Spleen (tissue), 11 donors: Measurements from ENCODE around the gene CXCR6. TPM values are rescaled to one million over a fixed set of nuclear protein-coding genes. Genes with fewer than 3 reads are reported as not detected.

Source experiments
- DNase-seq: peaks from one replicate; pipeline ENCODE4 v3.0.0-alpha.2; 2020
- H3K27ac ChIP-seq, 8 donors: fragments of 200-600 bp; sonication (generic) in 7 of 8; 1 replicate in 4 of 8; 2 replicates in 4 of 8; pipeline versions ENCODE4 v1.5.0 to v1.8.0; 2016 to 2021; ENCODE audit warnings: inconsistent platforms in 4 of 8, mild to moderate bottlenecking in 4 of 8, moderate library complexity in 1 of 8
- H3K27me3 ChIP-seq, 7 donors: fragments of 200-600 bp; sonication (generic) in 6 of 7; replicated peaks in 1 of 7; 1 replicate in 4 of 7; 2 replicates in 3 of 7; pipeline versions ENCODE4 v1.5.0 to v1.8.0; 2016 to 2021; ENCODE audit warnings: inconsistent platforms in 3 of 7, mild to moderate bottlenecking in 1 of 7
- H3K36me3 ChIP-seq, 6 donors: fragments of 200-600 bp; sonication (generic) in 5 of 6; 1 replicate in 4 of 6; 2 replicates in 2 of 6; pipeline versions ENCODE4 v1.5.0 to v1.8.0; 2016 to 2021; ENCODE audit warnings: inconsistent platforms in 2 of 6
- H3K4me1 ChIP-seq, 6 donors: fragments of 200-600 bp; sonication (generic) in 5 of 6; 1 replicate in 3 of 6; 2 replicates in 3 of 6; pipeline versions ENCODE4 v1.5.0 to v1.8.0; 2016 to 2021; ENCODE audit warnings: inconsistent platforms in 3 of 6
- H3K4me3 ChIP-seq, 8 donors: fragments of 200-600 bp; sonication (generic) in 7 of 8; 1 replicate in 4 of 8; 2 replicates in 4 of 8; pipeline versions ENCODE4 v1.5.0 to v1.8.0; 2016 to 2021; ENCODE audit warnings: inconsistent platforms in 4 of 8, mild to moderate bottlenecking in 4 of 8, moderate library complexity in 2 of 8
- H3K9me3 ChIP-seq, 8 donors: fragments of 200-600 bp; sonication (generic) in 7 of 8; 1 replicate in 4 of 8; 2 replicates in 4 of 8; pipeline versions ENCODE4 v1.5.0 to v1.8.0; 2016 to 2021; ENCODE audit warnings: inconsistent platforms in 4 of 8
- CTCF ChIP-seq, 11 experiments: fragments of 200-600 bp in 7 of 11; fragments of 450-650 bp in 4 of 11; sonication (generic) in 4 of 11; IDR thresholded peaks in 8 of 11; conservative IDR thresholded peaks in 3 of 11; 1 replicate in 7 of 11; 2 replicates in 4 of 11; pipeline versions ENCODE4 v1.4.0 to v1.8.0; 2016 to 2021; ENCODE audit warnings: antibody characterized with exemption in 11 of 11, inconsistent platforms in 4 of 11, mild to moderate bottlenecking in 1 of 11
- POLR2A ChIP-seq, 3 donors: fragments of 450-650 bp; IDR thresholded peaks; one replicate each; pipeline ENCODE4 v1.5.1; 2017; ENCODE audit warnings: antibody characterized with exemption in 3 of 3, mild to moderate bottlenecking in 1 of 3
- POLR2AphosphoS5 ChIP-seq, 3 donors: sonication (generic); formaldehyde crosslinking; IDR thresholded peaks; one replicate each; pipeline ENCODE4 v1.5.1; 2017; ENCODE audit warnings: antibody characterized with exemption in 3 of 3
- WGBS, 5 donors: extraction: QIAGEN DNeasy Blood & Tissue Kit in 3 of 5; methylation state at CpG; one replicate each; pipeline versions ENCODE4 v1.1.5 to v1.1.7; 2013 to 2018; 5-methylcytosine and 5-hydroxymethylcytosine counted together
- intact Hi-C: fragments of 100-400 bp; cut with DNase I; formaldehyde crosslinking; loops from one replicate; pipeline ENCODE4 v1.15.0; 2023; ENCODE audit warnings: low total_unique reads
- polyA plus RNA-seq, 3 donors: library from polyadenylated mRNA; stranded (reverse); fragments of 200-250 nt; gene quantifications; one replicate each; pipeline ENCODE4 v1.2.1, GENCODE V29; 2013
- total RNA-seq, 7 donors: library from RNA; depleted of rRNA in 3 of 7; stranded (reverse); fragments of >200 nt in 3 of 7; fragmentation: NEBNext Ultra II Directional in 4 of 7; extraction: Animal tissue kit (Norgen Biotek cat#: 25700) in 4 of 7; gene quantifications; one replicate each; pipeline versions ENCODE4 v1.1.0 to v1.2.1, GENCODE V29; 2016 to 2021
- donor health status: healthy with polysubstance abuse.
- donor health status: DM: no; HTN: no; CAD: no; lungs with moderate emphysema.
- donor health status: DM: no; HTN: no; CAD: no.
- donor health status: Bipolar disorder and iron deficiency.
- donor health status: healthy.
- donor health status: DM: no; HTN: no; CAD: no.
- donor health status: DM: yes; HTN: yes; CAD: no.

The CXCR6 gene
- total and polyA plus RNA-seq, 10 donors, result 2.5 to 35.3 (median 11.6) TPM

GRCh38 chr3:45955017-45955647, 11.9 kb downstream of the CXCR6 start:
- WGBS, 5 donors, result 64 to 76% (median 69%) methylated on average over 11 of the region's 11 CpGs
- intact Hi-C loops, result no loop called here
- peak overlapping the region in 4 of 8 donors; percentile 23 to 55 (median 30) for H3K27ac ChIP-seq
- peaks cover 0 to 100% (median 95%) of the 10 kb centered on the region in 6 donors for H3K36me3 ChIP-seq
- H3K4me3 ChIP-seq, result no peak overlapping the region
- no peaks in the 10 kb centered on the region for H3K9me3 ChIP-seq
- TF ChIP-seq POLR2A (IDR thresholded peaks at IDR 0.05) (no peak), POLR2AphosphoS5 (IDR thresholded peaks at IDR 0.05) (no peak), CTCF (IDR thresholded peaks at IDR 0.05 in 8 of 11, conservative IDR thresholded peaks at IDR 0.05 in 3 of 11) (no peak)
- no peaks in the 10 kb centered on the region for H3K27me3 ChIP-seq
- peaks cover 0 to 77% (median 17%) of the 10 kb centered on the region in 6 donors for H3K4me1 ChIP-seq
- no peak for DNase-seq

- TF ChIP-seq CTCF (IDR thresholded peaks at IDR 0.05 in 8 of 11, conservative IDR thresholded peaks at IDR 0.05 in 3 of 11), result no peak
- no peak for TF ChIP-seq POLR2A (IDR thresholded peaks at IDR 0.05)
- no peak for TF ChIP-seq POLR2AphosphoS5 (IDR thresholded peaks at IDR 0.05)
- no peak overlapping the region for H3K4me3 ChIP-seq
- H3K36me3 ChIP-seq, result peaks cover 0 to 100% (median 98%) of the 10 kb centered on the region in 6 donors
- peaks cover 0 to 75% (median 16%) of the 10 kb centered on the region in 6 donors for H3K4me1 ChIP-seq
- 83 to 95% (median 90%) methylated on average over 4 of the region's 4 CpGs for WGBS, 5 donors
- H3K9me3 ChIP-seq, result no peaks in the 10 kb centered on the region
- no peaks in the 10 kb centered on the region for H3K27me3 ChIP-seq
- intact Hi-C loops, result no loop called here
- peak overlapping the region in 4 of 8 donors; percentile 23 to 55 (median 30) for H3K27ac ChIP-seq
- DNase-seq, result no peak
Measured at GRCh38 chr3:45955706-45956105, 12.4 kb downstream of the CXCR6 start.

GRCh38 chr3:45957586-45957985, 14.3 kb downstream of the CXCR6 start:
- Histone ChIP-seq H3K4me1 (peaks cover 0 to 67% (median 16%) of the 10 kb centered on the region in 6 donors), H3K4me3 (peak overlapping the region in 1 of 8 donors; percentile 41), H3K36me3 (peaks cover 0 to 100% (median 99%) of the 10 kb centered on the region in 6 donors), H3K27me3 (no peaks in the 10 kb centered on the region), H3K27ac (peak overlapping the region in 5 of 8 donors; percentile 61 to 84 (median 72)), H3K9me3 (no peaks in the 10 kb centered on the region)
- no peak for DNase-seq
- intact Hi-C loops, result no loop called here
- TF ChIP-seq POLR2A (IDR thresholded peaks at IDR 0.05), result no peak
- TF ChIP-seq POLR2AphosphoS5 (IDR thresholded peaks at IDR 0.05), result no peak
- TF ChIP-seq CTCF (IDR thresholded peaks at IDR 0.05 in 8 of 11, conservative IDR thresholded peaks at IDR 0.05 in 3 of 11), result no peak
- 81 to 98% (median 87%) methylated on average over 5 of the region's 5 CpGs for WGBS, 5 donors

- no peak for DNase-seq
- Histone ChIP-seq H3K27ac (peak overlapping the region in 6 of 8 donors; percentile 32 to 84 (median 68)), H3K36me3 (peaks cover 0 to 100% (median 98%) of the 10 kb centered on the region in 6 donors), H3K27me3 (no peaks in the 10 kb centered on the region), H3K4me3 (peak overlapping the region in 1 of 8 donors; percentile 41), H3K9me3 (no peaks in the 10 kb centered on the region), H3K4me1 (peaks cover 0 to 74% (median 20%) of the 10 kb centered on the region in 6 donors)
- 80 to 96% (median 91%) methylated on average over 2 to 6 of the region's 6 CpGs for WGBS, 5 donors
- intact Hi-C loops, result no loop called here
- TF ChIP-seq POLR2A (IDR thresholded peaks at IDR 0.05) (no peak), POLR2AphosphoS5 (IDR thresholded peaks at IDR 0.05) (peak in 2 of 3 donors; percentile 53 to 63), CTCF (IDR thresholded peaks at IDR 0.05 in 8 of 11, conservative IDR thresholded peaks at IDR 0.05 in 3 of 11) (no peak)
Measured at GRCh38 chr3:45958321-45958791, 15.1 kb downstream of the CXCR6 start.
